GM20431 (cell line): Measurements from ENCODE around the gene SLC12A5.

ENCODE experiments used
- in situ Hi-C: fragments of 300-500 bp; cut with MseI, MboI; formaldehyde crosslinking; loops from one replicate; pipeline ENCODE4 v1.15.0; 2020; ENCODE audit warnings: low sequenced_read_pairs; ENCODE audit not compliant: unreplicated experiment

SLC12A5 gene

GRCh38 chr20:46004889-46005473, 24.0 kb upstream of the SLC12A5 start:
- in situ Hi-C loops, result no loop called here

- in situ Hi-C loops, result no loop called here
Measured at GRCh38 chr20:46006022-46006705, 22.9 kb upstream of the SLC12A5 start.

- in situ Hi-C loops, result no loop called here
Measured at GRCh38 chr20:46006964-46007363, 22.1 kb upstream of the SLC12A5 start.

- in situ Hi-C loops, result no loop called here
Measured at GRCh38 chr20:46007671-46008070, 21.3 kb upstream of the SLC12A5 start.

- in situ Hi-C loops, result no loop called here
Measured at GRCh38 chr20:46009816-46010215, 19.2 kb upstream of the SLC12A5 start.

- in situ Hi-C loops, result no loop called here
Measured at GRCh38 chr20:46010491-46011391, 18.3 kb upstream of the SLC12A5 start.

GRCh38 chr20:46011631-46012482, 17.2 kb upstream of the SLC12A5 start:
- in situ Hi-C loops, result no loop called here

GRCh38 chr20:46012921-46013320, 16.1 kb upstream of the SLC12A5 start:
- in situ Hi-C loops, result no loop called here

GRCh38 chr20:46013322-46013828, 15.6 kb upstream of the SLC12A5 start:
- in situ Hi-C loops, result no loop called here

- in situ Hi-C loops, result no loop called here
Measured at GRCh38 chr20:46013829-46014516, 15.0 kb upstream of the SLC12A5 start.

- in situ Hi-C loops, result no loop called here
Measured at GRCh38 chr20:46014517-46015396, 14.3 kb upstream of the SLC12A5 start.

- in situ Hi-C loops, result no loop called here
Measured at GRCh38 chr20:46017272-46017671, 11.7 kb upstream of the SLC12A5 start.

GRCh38 chr20:46018112-46018511, 10.9 kb upstream of the SLC12A5 start:
- in situ Hi-C loops, result no loop called here

- in situ Hi-C loops, result no loop called here
Measured at GRCh38 chr20:46018611-46019010, 10.4 kb upstream of the SLC12A5 start.

- in situ Hi-C loops, result no loop called here
Measured at GRCh38 chr20:46020555-46020954, 8.5 kb upstream of the SLC12A5 start.

GRCh38 chr20:46021361-46022359, 7.4 kb upstream of the SLC12A5 start:
- in situ Hi-C loops, result no loop called here

- in situ Hi-C loops, result no loop called here
Measured at GRCh38 chr20:46022411-46023147, 6.4 kb upstream of the SLC12A5 start.
